K562 (cell line): ENCODE data around the gene SLC25A51. TPM values are rescaled to one million over a fixed set of nuclear protein-coding genes. Genes with fewer than 3 reads are reported as not detected.

ENCODE experiments used
- BCL6 ChIP-seq: fragments of 250-450 bp; sonication (Bioruptor Pico); IDR thresholded peaks from 2 replicates; pipeline ENCODE4 v1.4.0; 2020
- HDAC6 ChIP-seq: IDR thresholded peaks from 2 replicates; pipeline ENCODE4 v1.6.1; 2012; ENCODE audit warnings: low read depth, mild to moderate bottlenecking, control low read depth, inconsistent platforms, low read length, moderate library complexity
- MITF ChIP-seq: IDR thresholded peaks from 2 replicates; pipeline ENCODE4 v1.6.1; 2014; ENCODE audit warnings: antibody characterized with exemption
- NFYB ChIP-seq: IDR thresholded peaks from 2 replicates; pipeline ENCODE4 v1.6.1; 2011; ENCODE audit warnings: mild to moderate bottlenecking, moderate library complexity; ENCODE audit not compliant: insufficient read length; ENCODE audit errors: extremely low read depth
- PKNOX1 ChIP-seq: fragments of 450-650 bp; IDR thresholded peaks from 2 replicates; pipeline ENCODE4 v1.6.1; 2016
- PML ChIP-seq: IDR thresholded peaks from 2 replicates; pipeline ENCODE4 v1.6.1; 2012; ENCODE audit warnings: low read length, inconsistent platforms
- POLR2A ChIP-seq: fragments of 450-650 bp; conservative IDR thresholded peaks from 2 replicates; pipeline ENCODE4 v1.6.1; 2016
- POLR2AphosphoS2 ChIP-seq: IDR thresholded peaks from 2 replicates; pipeline ENCODE4 v1.6.1; 2012; ENCODE audit warnings: low read length, improper control_type of control experiment
- POLR2AphosphoS5 ChIP-seq: IDR thresholded peaks from 2 replicates; pipeline ENCODE4 v1.6.1; 2011; ENCODE audit warnings: mild to moderate bottlenecking, low read depth, low read length, moderate library complexity; ENCODE audit not compliant: control insufficient read depth, insufficient read depth
- SOX6 ChIP-seq: fragments of 450-650 bp; IDR thresholded peaks from 2 replicates; pipeline ENCODE4 v1.6.1; 2014; ENCODE audit warnings: mild to moderate bottlenecking
- SPI1 ChIP-seq: IDR thresholded peaks from 2 replicates; pipeline ENCODE4 v1.6.1; 2011; ENCODE audit warnings: low read depth, low read length, control low read depth, borderline replicate concordance
- ZKSCAN8 ChIP-seq: fragments of 200-800 bp; sonication (Bioruptor generic); IDR thresholded peaks from 2 replicates; pipeline ENCODE4 v1.6.1; 2016; ENCODE audit warnings: missing genetic modification characterization, missing compliant biosample characterization
- ZNF398 ChIP-seq: fragments of 250-450 bp; sonication (Bioruptor Pico); IDR thresholded peaks from 2 replicates; pipeline ENCODE4 v1.8.0; 2021; ENCODE audit warnings: moderate library complexity, mild to moderate bottlenecking, inconsistent platforms
- polyA plus RNA-seq, 8 experiments: library from polyadenylated mRNA; depleted of rRNA in 4 of 8; stranded (reverse) in 5 of 8; unstranded in 3 of 8; fragments of >200 nt; fragmentation: Nextera tagmentation in 2 of 8; fragmentation: Illumina TruSeq in 1 of 8; extraction: Ambion mirVana in 2 of 8; extraction: Trizol in 1 of 8; gene quantifications; 2 replicates each; pipeline versions ENCODE4 v1.2.1 to v1.2.3, GENCODE V29; 2011 to 2014; ENCODE audit warnings: inconsistent platforms in 1 of 8, missing spikeins in 1 of 8
- total RNA-seq, 7 experiments: library from RNA; depleted of rRNA in 6 of 7; stranded (reverse); fragments of >200 nt in 6 of 7; fragmentation: Illumina TruSeq in 2 of 7; extraction: Trizol in 2 of 7; gene quantifications; 2 replicates each; pipeline versions ENCODE4 v1.2.1 to v1.2.3, GENCODE V29; 2011 to 2021; ENCODE audit warnings: low replicate concordance in 1 of 7
- TF ChIP-seq, protein P1 (sequence below): sonication (generic); formaldehyde crosslinking; IDR thresholded peaks from 2 replicates; pipeline ENCODE4 v1.8.0; 2022; ENCODE audit warnings: mild to moderate bottlenecking, missing genetic modification reagents
- TF ChIP-seq, protein P2 (sequence below): fragments of 450-650 bp; IDR thresholded peaks from 2 replicates; pipeline ENCODE4 v1.7.1; 2018; ENCODE audit warnings: mild to moderate bottlenecking, low read depth; ENCODE audit not compliant: partially characterized antibody

Gene SLC25A51
- total and polyA plus RNA-seq, 9 of the 15 experiments (the other 6 are each of a cell fraction or from before 2014, with no cell fraction given), result 9.1 to 40.7 (median 24.5) TPM

DNA sequence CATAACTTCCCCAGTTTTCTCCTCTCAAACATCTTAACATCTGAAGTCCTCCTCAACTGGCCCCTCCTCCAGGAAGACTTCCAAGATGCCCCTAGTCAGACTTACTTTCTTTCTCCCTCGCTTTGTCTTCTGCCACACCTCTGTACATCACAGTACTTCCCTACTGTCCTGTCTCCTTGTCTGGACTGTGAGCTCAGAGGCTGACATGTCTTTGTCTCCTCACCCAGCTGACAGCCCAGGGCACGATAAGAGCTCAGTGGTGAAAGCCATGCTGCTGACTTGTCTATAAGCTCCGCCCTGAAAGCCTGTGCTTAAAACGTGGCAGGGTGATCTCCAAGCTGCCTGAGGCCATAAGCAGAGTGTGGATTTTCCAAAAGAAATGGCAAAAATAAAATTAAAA lies 33.0 kb upstream of the SLC25A51 start (continued):
- TF ChIP-seq SOX6, result peak; percentile 97
- no peak for TF ChIP-seq POLR2A
- no peak for TF ChIP-seq NFYB
- no peak for TF ChIP-seq BCL6
- no peak for TF ChIP-seq HDAC6
- TF ChIP-seq, protein P1, sequence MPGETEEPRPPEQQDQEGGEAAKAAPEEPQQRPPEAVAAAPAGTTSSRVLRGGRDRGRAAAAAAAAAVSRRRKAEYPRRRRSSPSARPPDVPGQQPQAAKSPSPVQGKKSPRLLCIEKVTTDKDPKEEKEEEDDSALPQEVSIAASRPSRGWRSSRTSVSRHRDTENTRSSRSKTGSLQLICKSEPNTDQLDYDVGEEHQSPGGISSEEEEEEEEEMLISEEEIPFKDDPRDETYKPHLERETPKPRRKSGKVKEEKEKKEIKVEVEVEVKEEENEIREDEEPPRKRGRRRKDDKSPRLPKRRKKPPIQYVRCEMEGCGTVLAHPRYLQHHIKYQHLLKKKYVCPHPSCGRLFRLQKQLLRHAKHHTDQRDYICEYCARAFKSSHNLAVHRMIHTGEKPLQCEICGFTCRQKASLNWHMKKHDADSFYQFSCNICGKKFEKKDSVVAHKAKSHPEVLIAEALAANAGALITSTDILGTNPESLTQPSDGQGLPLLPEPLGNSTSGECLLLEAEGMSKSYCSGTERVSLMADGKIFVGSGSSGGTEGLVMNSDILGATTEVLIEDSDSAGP (CRISPR knock-in tag), result no peak
- no peak for TF ChIP-seq POLR2AphosphoS5
- no peak for TF ChIP-seq ZNF398
- no peak for TF ChIP-seq POLR2AphosphoS2
- no peak for TF ChIP-seq MITF
- TF ChIP-seq PKNOX1, result peak; percentile 95
- TF ChIP-seq, protein P2, sequence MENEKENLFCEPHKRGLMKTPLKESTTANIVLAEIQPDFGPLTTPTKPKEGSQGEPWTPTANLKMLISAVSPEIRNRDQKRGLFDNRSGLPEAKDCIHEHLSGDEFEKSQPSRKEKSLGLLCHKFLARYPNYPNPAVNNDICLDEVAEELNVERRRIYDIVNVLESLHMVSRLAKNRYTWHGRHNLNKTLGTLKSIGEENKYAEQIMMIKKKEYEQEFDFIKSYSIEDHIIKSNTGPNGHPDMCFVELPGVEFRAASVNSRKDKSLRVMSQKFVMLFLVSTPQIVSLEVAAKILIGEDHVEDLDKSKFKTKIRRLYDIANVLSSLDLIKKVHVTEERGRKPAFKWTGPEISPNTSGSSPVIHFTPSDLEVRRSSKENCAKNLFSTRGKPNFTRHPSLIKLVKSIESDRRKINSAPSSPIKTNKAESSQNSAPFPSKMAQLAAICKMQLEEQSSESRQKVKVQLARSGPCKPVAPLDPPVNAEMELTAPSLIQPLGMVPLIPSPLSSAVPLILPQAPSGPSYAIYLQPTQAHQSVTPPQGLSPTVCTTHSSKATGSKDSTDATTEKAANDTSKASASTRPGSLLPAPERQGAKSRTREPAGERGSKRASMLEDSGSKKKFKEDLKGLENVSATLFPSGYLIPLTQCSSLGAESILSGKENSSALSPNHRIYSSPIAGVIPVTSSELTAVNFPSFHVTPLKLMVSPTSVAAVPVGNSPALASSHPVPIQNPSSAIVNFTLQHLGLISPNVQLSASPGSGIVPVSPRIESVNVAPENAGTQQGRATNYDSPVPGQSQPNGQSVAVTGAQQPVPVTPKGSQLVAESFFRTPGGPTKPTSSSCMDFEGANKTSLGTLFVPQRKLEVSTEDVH, result no peak
- TF ChIP-seq ZKSCAN8 (CRISPR knock-in tag), result no peak
- TF ChIP-seq PML, result no peak
- peak; percentile 38; the same call in 1 of the 2 replicates for TF ChIP-seq SPI1
